ENCODE measurements around the gene DEFB114.

DNA sequence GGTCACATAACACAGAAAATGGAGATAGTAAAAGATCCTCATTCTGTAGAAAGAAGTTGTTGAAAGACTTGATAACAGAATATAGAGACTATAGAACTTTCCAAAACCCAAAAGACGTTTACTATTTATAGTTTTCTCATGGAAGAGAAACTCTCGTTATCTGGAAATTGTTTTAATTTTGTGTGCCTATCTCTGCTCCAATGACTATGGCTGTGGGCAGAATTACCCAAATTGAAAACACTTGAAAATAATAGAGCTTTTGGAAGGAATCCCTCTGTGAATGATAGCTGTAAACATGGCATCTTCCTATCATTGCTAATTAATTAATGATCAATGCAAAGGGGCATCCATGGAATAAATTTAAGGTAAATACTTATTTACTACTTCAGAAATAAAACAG lies at the start of gene DEFB114:
- TF ChIP-seq, protein P1, sequence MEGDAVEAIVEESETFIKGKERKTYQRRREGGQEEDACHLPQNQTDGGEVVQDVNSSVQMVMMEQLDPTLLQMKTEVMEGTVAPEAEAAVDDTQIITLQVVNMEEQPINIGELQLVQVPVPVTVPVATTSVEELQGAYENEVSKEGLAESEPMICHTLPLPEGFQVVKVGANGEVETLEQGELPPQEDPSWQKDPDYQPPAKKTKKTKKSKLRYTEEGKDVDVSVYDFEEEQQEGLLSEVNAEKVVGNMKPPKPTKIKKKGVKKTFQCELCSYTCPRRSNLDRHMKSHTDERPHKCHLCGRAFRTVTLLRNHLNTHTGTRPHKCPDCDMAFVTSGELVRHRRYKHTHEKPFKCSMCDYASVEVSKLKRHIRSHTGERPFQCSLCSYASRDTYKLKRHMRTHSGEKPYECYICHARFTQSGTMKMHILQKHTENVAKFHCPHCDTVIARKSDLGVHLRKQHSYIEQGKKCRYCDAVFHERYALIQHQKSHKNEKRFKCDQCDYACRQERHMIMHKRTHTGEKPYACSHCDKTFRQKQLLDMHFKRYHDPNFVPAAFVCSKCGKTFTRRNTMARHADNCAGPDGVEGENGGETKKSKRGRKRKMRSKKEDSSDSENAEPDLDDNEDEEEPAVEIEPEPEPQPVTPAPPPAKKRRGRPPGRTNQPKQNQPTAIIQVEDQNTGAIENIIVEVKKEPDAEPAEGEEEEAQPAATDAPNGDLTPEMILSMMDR (tag by site-specific recombination; IDR thresholded peaks at IDR 0.05): no peak
- TF ChIP-seq MZF1 (tag by site-specific recombination; IDR thresholded peaks at IDR 0.05; ENCODE audit: borderline replicate concordance): no peak
- TF ChIP-seq REPIN1 (tag by site-specific recombination; IDR thresholded peaks at IDR 0.05; ENCODE audit: low read depth): no peak
- no peak for TF ChIP-seq SCRT1 (tag by site-specific recombination; IDR thresholded peaks at IDR 0.05; ENCODE audit: borderline replicate concordance)
- TF ChIP-seq ZNF548 (tag by site-specific recombination; IDR thresholded peaks at IDR 0.05): no peak
- no peak for TF ChIP-seq KLF10 (tag by site-specific recombination; IDR thresholded peaks at IDR 0.05)
